Activated T-helper 9 cell treated with anti-CD3 and anti-CD28 coated beads, Interleukin-2, amount 50 U/mL, for 16 hours (primary cell): ENCODE measurements around the gene FBH1.
A peak's percentile ranks its signal among the peaks of the same experiment; 100 is the strongest.
"Not testable (repeated sequence)": the region's sequence is repeated elsewhere in the genome, so short reads cannot be mapped to it uniquely, and the experiment has no call there.

Experiments used
- DNase-seq: peaks from one replicate; pipeline ENCODE4 v3.0.0-alpha.2; 2020; ENCODE audit warnings: low read depth

Gene FBH1

DNA sequence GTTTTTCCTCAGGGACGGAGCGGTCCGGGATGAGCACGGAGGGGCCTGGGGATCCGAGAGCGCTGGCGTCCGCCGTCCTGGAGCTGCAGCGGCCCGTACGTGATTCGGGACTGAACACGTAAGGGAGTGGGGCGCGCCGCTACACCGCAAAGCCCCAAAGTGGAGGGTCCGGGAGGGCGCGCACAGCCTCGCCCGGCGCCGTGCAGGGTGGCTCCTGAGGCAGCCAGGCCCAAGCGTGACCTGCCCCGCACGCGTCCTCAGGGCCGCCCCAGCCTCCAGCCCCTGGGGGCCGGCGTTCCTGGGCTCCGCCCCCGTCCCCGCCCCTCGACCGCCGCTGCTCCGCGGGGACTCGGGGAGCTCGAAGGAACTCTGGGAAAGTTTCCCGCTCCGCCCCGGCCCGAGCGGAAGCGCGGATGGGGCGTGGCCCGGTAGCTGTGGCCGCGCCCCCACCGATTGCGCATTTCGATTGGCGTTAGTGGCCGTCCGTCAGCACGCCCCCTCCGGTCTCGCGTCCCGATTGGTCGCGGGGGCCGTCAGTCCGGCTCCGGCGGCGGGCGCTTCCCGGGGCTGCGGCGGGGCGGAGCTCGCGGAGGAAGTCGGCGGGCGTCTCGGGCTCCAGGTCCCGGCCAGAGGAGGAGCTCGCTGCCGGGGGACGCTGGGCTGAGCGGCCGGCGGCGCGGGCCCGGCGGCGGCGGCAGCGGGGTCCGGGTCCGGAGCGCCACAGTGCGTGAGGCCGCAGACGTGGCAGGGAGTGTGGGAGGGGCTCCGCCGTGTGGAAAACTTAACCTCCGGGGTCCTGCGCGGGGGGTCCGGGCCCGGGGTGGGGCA lies at the start of gene FBH1, which contains the start of gene ANKRD16:
Gene FBH1, plus strand, starts transcription at position 620 of the 828 bp plus-strand sequence. Its CDS starts 103 bp downstream, at position 723.
Gene ANKRD16, minus strand, starts transcription at position 270 of the 828 bp plus-strand sequence. CDS start 539 bp downstream, outside the sequence.
- peak; percentile 98 for DNase-seq

DNA sequence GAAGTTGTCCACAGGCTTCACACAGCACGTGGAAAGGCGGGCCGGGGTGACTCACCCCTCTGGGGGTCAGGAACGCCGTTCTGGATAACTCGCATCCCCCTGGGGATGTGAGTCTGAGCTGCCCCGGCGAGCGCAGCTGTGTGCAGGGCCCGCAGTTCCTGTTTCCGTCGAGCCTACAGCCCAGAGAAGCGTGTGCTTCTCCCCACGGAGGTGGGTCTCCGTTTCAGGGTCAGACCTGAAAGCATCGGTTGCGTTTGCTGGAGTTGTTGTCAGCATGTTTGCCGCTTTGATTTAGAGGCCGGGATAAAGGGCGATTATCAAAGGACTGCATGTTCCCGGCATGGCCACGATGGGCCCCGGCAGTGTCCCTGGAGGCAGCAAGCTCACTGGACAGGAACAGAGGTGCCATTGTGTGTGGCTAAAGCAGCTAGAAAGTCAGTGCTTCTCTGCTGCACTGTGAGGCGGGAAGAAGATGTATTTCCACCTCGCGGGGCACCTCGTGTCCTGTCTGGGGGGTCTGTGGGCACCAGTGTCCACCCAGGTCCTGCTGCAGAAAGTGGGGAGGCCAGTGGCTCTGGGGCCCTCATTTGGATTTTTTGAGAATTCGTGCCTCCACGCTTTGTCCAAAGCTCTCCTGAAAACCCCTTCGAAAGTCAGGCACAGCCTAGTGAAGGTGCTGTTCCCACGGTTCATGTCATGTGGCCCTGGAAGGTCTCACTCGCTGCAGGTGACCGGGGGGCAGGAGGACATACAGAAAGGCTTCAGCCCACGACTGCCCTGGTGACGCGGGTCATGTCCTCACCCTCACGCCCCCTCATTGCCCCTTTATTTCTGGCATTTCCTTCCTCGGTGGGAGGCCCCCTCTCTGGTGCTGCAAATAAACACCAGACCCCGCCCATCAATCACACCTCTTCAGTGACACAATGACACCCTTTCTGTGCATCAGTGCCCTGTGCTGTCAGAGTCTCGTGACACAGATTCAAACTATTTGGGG lies 49.4 kb upstream of the FBH1 start:
- no peak for DNase-seq

DNA sequence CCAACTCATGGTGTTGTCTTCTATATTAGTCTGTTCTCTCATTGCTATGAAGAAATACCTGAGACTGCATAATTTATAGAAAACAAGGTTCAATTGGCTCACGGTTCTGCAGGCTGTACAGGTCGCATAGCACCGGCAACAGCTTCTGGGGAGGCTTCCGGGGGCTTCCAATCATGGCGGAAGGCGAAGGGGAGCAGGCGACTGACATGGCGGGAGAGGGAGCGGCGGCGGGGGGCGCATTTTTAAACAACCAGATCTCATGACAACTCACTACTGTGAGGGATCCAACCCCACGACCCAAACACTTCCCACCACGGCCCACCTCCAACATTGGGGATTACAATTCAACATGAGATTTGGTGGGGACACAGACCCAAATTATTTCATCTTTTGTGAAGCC lies 48.1 kb upstream of the FBH1 start:
- DNase-seq = no peak

DNA sequence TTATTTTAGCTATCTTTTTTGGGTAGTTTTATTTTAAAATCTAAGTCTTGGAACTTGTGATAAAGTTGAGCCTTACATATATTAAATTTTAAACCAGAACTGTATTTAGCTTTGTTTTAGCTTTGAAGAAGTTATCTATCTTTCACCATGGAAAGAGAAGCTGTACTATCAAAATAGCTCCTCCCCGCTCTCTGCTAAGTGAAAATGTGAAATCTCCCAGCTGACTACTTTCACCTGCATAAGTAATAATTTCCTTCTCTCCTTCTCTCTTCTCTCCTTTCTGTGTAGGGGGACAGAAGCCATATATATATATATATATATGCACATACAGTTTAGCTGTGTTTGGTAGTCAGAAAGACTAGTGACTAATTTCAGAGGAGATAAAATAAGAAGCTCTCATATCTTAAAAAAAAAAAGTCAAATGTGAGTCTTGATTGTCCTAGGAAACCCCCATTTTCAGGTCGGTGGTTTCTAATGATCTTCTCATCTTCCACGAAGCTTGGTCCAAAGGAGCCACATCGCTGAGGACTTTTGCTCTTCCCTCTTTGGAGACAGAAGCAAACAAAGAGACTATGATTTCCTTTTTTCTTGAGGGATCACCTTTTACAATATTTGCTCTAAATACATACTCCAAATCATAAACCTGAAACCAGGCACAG lies 46.2 kb upstream of the FBH1 start:
- no peak for DNase-seq

DNA sequence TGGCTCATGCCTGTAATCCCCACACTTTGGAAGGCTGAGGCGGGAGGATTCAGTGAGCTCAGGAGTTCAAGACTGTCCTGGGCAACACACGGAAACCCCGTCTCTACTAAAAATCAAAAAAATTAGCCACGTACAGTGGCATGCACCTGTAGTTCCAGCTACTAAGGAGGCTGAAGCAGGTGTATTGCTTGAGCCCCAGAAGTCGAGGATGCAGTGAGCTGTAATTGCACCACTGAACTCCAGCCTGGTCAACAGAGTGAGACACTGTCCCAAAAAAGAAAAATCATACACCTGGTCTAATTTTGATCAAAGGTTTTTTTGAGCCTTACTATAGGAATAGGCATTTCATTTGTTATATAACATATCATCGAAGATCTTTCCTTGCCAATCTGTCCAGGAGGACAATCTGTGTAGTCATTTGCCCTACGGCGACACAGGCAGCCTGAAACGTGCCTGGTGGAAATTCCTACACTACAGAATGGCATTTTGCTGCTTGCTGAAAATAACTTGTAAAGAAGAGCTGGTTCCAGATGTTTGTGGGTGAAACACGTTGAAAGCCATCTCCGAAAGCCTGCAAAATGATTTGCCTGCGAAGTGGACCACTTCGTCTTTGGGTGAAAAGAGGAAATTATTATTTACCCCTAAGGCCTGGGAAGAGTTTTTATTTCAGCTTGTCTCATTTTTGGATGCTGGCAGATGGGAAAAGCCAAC lies 45.5 kb upstream of the FBH1 start:
- no peak for DNase-seq

DNA sequence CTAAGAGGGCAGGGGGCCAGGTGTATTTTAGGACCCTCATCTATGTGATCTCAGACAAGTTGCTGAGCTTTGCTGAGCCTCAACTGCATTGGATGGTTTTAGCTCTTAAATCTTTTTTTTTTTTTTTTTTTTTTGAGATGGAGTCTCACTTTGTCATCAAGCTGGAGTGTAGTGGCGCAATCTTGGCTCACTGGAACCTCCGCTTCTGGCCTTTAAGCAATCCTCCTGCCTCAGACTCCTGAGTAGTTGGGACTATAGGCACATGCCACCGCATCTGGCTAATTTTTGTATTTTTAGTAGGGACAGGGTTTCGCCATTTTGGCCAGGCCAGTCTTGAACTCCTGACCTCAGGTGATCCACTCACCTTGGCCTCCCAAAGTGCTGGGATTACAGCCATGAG lies 43.4 kb upstream of the FBH1 start:
- not testable (repeated sequence) for DNase-seq

DNA sequence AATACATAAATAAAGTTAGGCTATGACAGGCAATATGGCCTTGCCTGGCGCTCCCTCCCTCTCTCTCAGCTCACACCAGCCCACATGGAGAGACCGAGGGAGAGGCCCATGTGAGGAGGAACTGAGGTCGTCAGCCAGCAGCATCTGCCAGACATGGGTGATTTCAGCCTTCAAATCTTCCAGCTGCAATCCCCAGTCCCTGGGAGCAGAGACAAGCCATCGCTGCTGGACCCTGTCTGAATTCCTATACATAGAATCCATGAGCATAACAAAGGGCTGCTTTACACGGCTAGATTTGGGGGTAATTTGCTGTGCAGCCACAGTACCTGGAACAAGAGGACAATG lies 35.9 kb upstream of the FBH1 start:
- DNase-seq = no peak

DNA sequence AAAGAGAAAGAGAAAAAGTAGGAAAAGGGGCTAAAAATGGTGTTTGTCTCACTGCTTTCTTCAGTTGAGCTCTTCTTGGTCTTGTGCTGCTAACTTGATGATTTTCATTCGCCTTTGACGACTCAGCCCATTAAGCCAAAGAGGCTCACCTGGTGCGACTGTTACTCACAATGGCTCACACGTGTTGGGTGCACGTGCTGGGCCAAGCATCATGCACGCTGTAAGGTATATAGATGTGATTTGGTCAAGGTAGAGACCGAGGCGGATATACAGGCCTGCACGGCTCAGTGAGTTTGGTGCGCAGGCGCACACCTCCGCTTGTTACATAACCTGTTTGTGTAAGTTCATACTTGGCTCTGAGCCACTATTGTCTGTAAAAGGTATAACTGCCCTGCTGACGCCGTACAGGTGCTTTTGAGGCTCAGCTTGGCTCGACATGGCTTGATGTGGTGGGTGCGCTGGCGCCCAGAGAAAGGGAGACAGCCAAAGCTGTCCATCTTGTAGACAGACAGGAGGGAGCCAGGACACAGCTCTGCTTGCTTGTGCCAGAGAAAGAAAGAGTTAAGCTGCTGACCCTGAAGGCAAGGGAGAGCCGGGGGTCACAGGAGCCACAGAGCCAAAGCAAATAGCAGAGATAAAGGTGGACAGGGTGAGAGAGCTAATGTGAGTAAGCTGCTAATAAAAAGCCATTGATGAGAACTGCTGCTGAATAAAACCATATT lies 33.9 kb upstream of the FBH1 start:
- DNase-seq = no peak

DNA sequence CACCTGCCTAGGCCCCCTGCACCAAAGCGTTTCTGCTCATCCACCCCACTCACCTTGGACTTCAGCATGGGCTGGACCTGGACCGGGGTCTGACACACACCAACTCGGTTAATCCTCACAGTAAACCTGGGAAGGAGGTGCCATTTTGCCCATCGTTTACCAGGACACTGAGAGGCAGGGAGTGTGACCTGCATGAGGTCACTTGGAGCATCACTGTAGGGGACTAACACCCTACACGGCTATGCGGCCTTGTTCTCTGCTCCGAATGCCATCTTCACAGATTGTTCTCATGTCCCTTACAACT lies 33.4 kb upstream of the FBH1 start:
- no peak for DNase-seq

DNA sequence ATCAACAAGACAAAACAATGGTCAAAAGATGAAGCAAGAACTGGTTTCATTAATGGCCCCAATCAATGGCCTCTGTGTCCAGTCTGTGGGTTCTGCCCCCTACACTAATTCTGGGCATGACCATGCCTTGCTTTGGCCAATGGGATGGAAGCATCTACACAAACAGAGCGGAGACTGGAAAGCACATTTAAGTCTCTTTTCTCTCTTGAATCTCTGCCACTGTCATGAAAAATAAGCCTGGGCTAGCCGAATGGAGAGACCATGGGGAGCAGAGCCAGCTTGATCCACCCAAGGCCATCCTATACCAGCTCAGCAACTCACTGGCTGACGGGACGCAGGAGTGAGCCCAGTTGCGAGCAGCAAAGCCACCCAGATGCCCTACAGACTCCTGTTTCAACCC lies 31.2 kb upstream of the FBH1 start:
- DNase-seq = no peak

DNA sequence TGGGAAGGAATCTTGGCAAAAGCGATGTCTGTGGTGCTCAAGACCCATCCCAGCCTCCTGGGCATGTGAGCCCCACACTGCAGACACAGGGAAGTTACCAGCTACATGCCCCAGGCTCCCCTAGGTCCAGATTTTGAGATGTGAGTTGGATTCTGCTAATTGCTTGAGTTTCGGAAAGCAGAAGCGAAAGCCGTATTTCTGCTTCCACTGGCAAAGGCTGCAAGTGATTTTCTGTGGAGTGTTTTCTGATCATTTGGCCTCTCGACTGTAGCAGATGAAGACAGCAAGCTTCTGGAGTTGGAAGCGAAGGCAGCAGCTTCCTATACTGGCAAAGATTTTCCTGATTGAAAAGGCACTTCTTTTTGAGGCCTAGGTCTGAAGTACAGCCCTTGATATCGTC lies 30.0 kb upstream of the FBH1 start:
- no peak for DNase-seq

DNA sequence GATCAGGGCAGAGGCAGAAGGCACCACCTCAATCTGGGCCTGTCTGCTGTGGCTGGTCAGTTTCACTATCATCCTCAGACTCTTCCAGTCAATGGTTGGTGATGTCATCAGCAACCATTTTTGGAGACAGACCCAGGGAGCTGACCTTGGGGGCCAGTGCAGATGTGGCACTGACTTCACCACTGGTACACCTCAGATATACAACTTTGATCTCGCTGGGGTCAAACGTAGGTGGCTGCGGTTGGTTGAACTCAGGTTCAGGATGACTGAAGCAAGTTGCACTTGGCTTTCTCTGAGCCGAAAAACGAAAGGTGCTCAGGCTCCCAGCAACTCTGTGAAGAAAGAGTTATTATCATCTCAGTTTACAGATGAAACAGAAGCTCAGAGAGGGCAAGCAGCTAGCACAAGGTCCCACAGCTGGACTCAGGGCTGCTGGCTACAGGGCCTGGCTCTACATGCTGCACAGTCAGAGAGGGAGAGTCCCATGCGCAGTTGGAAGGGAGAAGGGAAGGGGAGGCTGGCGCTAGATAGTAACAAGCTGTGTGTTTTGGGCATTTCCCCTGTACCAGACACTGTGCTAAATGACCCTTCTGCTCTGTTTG lies 27.6 kb upstream of the FBH1 start:
- DNase-seq = no peak

DNA sequence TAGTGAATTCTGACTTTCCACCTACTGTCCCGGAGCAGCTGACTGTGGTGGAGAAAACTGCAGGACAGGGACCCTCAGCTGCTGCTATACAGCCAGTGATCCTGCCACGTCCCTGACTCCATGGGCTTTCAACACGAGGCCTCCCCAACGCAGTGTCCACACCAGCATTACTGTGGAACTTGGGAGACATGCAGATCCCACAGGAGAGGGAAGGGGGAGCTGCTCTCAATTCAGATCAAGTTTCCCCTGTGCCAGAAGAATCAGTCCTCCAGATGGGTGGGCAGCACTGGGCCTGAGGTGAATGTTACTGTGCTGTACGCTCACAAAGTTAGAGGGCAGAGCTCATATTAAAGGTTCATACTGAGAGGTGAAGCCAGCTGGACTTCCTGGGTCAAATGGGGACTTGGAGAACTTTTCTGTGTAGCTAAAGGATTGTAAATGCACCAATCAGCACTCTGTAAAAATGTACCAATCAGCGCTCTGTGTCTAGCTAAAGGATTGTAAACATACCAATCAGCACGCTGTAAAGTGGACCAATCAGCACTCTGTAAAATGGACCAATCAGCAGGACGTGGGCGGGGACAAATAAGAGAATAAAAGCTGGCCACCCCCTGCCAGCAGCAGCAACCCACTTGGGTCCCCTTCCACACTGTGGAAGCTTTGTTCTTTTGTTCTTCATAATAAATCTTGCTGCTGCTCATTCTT lies 26.9 kb upstream of the FBH1 start:
- DNase-seq = not testable (repeated sequence)

DNA sequence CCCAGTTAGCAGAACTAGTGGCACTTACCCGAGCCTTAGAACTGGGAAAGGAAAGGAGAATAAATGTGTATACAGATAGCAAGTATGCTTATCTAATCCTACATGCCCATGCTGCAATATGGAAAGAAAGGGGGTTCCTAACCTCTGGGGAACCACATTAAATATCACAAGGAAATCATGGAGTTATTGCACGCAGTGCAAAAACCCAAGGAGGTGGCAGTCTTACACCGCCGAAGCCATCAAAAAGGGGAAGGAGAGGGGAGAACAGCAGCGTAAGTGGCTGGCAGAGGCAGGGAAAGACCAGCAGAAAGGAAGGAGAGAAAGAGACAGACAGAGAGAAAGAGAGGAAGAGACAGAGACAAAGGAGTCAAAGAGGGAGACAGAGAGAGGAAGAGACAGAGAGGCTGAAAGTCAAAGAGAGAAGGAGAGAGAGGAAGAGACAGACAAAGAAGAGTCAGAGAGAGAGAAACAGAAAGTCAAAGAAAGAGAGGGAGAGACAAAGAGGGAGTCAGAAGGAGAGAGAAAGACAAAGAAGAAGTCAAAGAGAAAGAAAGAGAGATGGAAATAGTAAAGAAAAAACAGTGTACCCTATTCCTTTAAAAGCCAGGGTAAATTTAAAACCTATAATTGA lies 23.5 kb upstream of the FBH1 start:
- DNase-seq = not testable (repeated sequence)

DNA sequence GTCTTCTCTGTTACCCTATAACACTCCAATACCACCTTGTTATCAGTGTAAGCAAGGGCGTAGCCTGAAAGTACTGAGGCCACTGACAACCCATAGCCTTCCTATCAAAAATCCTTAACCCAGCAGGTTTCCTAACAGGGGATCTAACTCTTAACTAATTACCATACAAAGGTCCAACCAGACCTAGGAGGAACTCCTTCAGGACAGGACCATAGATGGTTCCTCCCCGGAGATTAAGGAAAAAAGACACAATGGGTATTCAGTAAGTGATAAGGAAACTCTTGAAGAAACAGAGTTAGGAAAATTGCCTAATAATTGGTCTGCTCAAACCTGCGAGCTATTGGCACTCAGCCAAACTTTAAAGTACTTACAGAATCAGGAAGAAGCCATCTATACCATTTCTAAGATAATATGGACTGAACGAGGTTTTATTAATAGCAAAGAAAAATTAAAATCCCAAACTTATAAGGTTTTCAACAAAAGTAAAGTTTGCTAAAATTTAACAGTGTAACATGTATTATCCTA lies 22.9 kb upstream of the FBH1 start:
- not testable (repeated sequence) for DNase-seq

DNA sequence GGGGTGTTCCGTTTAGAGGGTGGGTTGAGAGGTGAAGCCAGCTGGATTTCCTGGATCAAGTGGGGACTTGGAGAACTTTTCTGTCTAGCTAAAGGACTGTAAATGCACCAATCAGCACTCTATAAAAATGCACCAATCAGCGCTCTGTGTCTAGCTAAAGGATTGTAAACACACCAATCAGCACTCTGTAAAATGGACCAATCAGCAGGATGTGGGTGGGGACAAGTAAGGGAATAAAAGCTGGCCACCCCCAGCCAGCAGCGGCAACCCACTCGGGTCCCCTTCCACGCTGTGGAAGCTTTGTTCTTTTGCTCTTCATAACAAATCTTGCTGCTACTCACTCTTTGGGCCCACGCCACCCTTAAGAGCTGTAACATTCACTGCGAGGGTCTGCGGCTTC lies 21.7 kb upstream of the FBH1 start:
- not testable (repeated sequence) for DNase-seq

DNA sequence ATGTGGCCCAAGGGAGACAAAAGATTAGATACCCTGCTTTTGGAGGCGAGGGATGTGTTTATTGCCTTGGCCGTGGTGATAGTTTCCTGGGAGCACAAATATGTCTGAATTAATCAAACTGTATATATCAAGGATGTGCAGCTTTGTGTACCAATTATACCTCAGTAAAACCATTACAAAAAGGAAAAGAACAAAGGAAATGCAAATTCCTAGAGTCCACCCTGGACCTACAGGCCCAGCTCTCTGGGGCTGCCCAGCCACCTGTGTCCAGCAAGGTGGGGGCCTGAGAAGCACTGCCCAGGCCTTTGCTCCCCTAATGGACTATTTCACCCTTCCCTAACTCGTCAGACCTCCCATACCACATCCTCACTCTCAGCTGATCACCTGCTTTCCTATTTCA lies 20.9 kb upstream of the FBH1 start:
- no peak for DNase-seq

DNA sequence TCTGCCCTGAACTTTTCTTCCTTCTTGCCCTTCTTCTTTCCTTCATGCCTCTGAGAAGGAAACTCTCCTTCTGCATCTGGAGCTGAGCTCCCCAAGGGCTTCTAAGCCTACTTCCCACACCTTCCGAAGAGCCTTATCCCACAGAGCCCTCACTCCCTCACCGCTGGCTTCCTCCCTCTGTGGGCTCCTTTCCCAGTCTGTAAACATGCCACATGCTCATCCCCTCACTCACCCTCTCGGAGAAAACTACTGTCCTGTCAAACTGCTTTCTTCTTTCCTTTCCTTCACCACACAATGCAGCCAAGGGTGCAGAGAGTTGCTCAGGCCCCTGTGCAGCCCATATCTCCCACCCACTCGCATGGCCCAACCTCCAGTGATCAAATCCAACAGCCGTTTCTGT lies 18.4 kb upstream of the FBH1 start:
- no peak for DNase-seq

DNA sequence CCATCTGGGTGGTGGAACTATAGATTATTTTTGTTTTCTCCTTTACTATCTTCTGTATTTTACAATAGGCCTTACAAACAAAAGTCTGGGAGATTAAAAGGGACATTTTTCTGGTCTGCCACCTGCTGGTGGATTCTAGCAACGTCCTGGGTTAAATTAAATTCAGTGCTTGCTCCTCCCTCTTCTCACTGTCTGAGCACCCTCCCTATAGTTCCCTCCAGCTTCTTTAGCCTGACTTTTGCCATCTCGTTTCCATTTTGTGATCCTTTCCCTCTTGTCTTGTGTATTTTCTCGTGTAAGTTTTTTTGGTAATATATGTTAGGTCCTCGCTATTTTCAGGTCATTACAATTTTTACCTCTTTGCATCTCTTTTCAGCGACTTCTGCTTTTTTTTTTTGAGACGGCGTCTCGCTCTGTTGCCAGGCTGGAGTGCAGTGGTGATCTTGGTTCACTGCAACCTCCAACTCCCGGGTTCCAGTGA lies 16.5 kb upstream of the FBH1 start:
- peak; percentile 47 for DNase-seq
